Measurements from ENCODE around the gene SRP19.
A peak's percentile ranks its signal among the peaks of the same experiment; 100 is the strongest.
"Not testable (repeated sequence)": the region's sequence is repeated elsewhere in the genome, so short reads cannot be mapped to it uniquely, and the experiment has no call there.

The SRP19 gene

GRCh38 chr5:112876362-112876761, 15.3 kb downstream of the SRP19 start:
- no peak for DNase-seq

GRCh38 chr5:112878101-112878500, 17.0 kb downstream of the SRP19 start:
- no peak for DNase-seq

- peak; percentile 47 for DNase-seq
These were observed 17.7 kb downstream of the SRP19 start for GRCh38 chr5:112878760-112879159.

- DNase-seq: no peak
These were observed 19.3 kb downstream of the SRP19 start for GRCh38 chr5:112880219-112880964.

GRCh38 chr5:112883192-112883591, 22.1 kb downstream of the SRP19 start:
- DNase-seq: no peak

- no peak for DNase-seq
These were observed 23.9 kb downstream of the SRP19 start for GRCh38 chr5:112885001-112885400.

- DNase-seq: no peak
These were observed 25.9 kb downstream of the SRP19 start for GRCh38 chr5:112886975-112887374.

GRCh38 chr5:112892066-112892465, 31.0 kb downstream of the SRP19 start:
- not testable (repeated sequence) for DNase-seq

GRCh38 chr5:112892776-112893175, 31.7 kb downstream of the SRP19 start:
- no peak for DNase-seq

- DNase-seq: no peak
These were observed 34.6 kb downstream of the SRP19 start for GRCh38 chr5:112895682-112896081.

GRCh38 chr5:112902561-112902960, 41.5 kb downstream of the SRP19 start:
- no peak for DNase-seq

- DNase-seq: not testable (repeated sequence)
These were observed 43.9 kb downstream of the SRP19 start for GRCh38 chr5:112904996-112905395.

GRCh38 chr5:112906637-112907036, 45.5 kb downstream of the SRP19 start:
- no peak for DNase-seq

GRCh38 chr5:112907166-112907631, 46.1 kb downstream of the SRP19 start:
- DNase-seq: no peak

GRCh38 chr5:112908854-112909253, 47.8 kb downstream of the SRP19 start:
- DNase-seq: no peak

- no peak for DNase-seq
These were observed 49.4 kb downstream of the SRP19 start for GRCh38 chr5:112910529-112910928.

- DNase-seq: no peak
These were observed 53.5 kb downstream of the SRP19 start for GRCh38 chr5:112914584-112914983.

GRCh38 chr5:112915831-112916230, 54.7 kb downstream of the SRP19 start:
- DNase-seq: no peak

GRCh38 chr5:112917453-112917995, 56.4 kb downstream of the SRP19 start:
- no peak for DNase-seq

- DNase-seq: no peak
These were observed 57.0 kb downstream of the SRP19 start for GRCh38 chr5:112918136-112918535.

GRCh38 chr5:112918679-112919078, 57.6 kb downstream of the SRP19 start:
- DNase-seq: no peak

All from CD4-positive, alpha-beta T cell treated with Interleukin-15 for 1 hour (primary cell).